Measurements from ENCODE around the gene SYNGR4. TPM values are rescaled to one million over a fixed set of nuclear protein-coding genes. Genes with fewer than 3 reads are reported as not detected.
"Not testable (repeated sequence)": the region's sequence is repeated elsewhere in the genome, so short reads cannot be mapped to it uniquely, and the experiment has no call there.

The SYNGR4 gene
- total RNA-seq, 2 donors from 2014 or later: not detected

GRCh38 chr19:48385461-48386087 is 21.4 kb downstream of the SYNGR4 start:
- H3K27me3 ChIP-seq: no peaks in the 10 kb centered on the region
- peaks cover 25% of the 10 kb centered on the region for H3K36me3 ChIP-seq
- no peak overlapping the region for H3K27ac ChIP-seq
- no peak for TF ChIP-seq CTCF (IDR thresholded peaks at IDR 0.05)
- no peak overlapping the region for H3K4me3 ChIP-seq
- no peaks in the 10 kb centered on the region for H3K4me1 ChIP-seq
- no peaks in the 10 kb centered on the region for H3K9me3 ChIP-seq
- no peak for DNase-seq
- H3K9ac ChIP-seq (ENCODE audit: low read depth in 2 of 2, low read length in 2 of 2): no peak overlapping the region
- intact Hi-C loops (cut with DNase I): no loop called here

GRCh38 chr19:48386981-48387380 is 22.8 kb downstream of the SYNGR4 start:
- Histone ChIP-seq H3K9ac (ENCODE audit: low read depth in 2 of 2, low read length in 2 of 2) (no peak overlapping the region), H3K9me3 (no peaks in the 10 kb centered on the region), H3K4me3 (no peak overlapping the region), H3K36me3 (peaks cover 25% of the 10 kb centered on the region), H3K4me1 (no peaks in the 10 kb centered on the region), H3K27ac (no peak overlapping the region), H3K27me3 (no peaks in the 10 kb centered on the region)
- no peak for DNase-seq
- intact Hi-C loops (cut with DNase I): no loop called here
- TF ChIP-seq CTCF (IDR thresholded peaks at IDR 0.05): no peak

- intact Hi-C loops (cut with DNase I): loop anchor here (5.0 to 10.0 kb wide), 3 partner anchors 38 to 194 kb away; no protein-coding TSS in a partner anchor
- Histone ChIP-seq H3K9ac (ENCODE audit: low read depth in 2 of 2, low read length in 2 of 2) (peak overlapping the region; percentile 99 to 100), H3K27me3 (peaks cover 31% of the 10 kb centered on the region), H3K4me3 (peak overlapping the region; percentile 98), H3K9me3 (no peaks in the 10 kb centered on the region), H3K36me3 (peaks cover 7% of the 10 kb centered on the region), H3K4me1 (no peaks in the 10 kb centered on the region), H3K27ac (peak overlapping the region; percentile 89)
- peak; percentile 67 for TF ChIP-seq CTCF (IDR thresholded peaks at IDR 0.05)
- peak; percentile 67 for DNase-seq
Measured at GRCh38 chr19:48390188-48391099, 26.3 kb downstream of the SYNGR4 start.

- peak; percentile 82 for DNase-seq
- peak within 1 kb of the TSS; percentile 99 to 100 for H3K9ac ChIP-seq (ENCODE audit: low read depth in 2 of 2, low read length in 2 of 2)
- H3K9me3 ChIP-seq: no peaks in the 10 kb centered on the region
- H3K36me3 ChIP-seq: peaks cover 6% of the 10 kb centered on the region
- peak within 1 kb of the TSS; percentile 98 for H3K4me3 ChIP-seq
- peak; percentile 83 for TF ChIP-seq CTCF (IDR thresholded peaks at IDR 0.05)
- peak within 1 kb of the TSS; percentile 89 for H3K27ac ChIP-seq
- no peaks in the 10 kb centered on the region for H3K4me1 ChIP-seq
- intact Hi-C loops (cut with DNase I): loop anchor here (5.0 to 10.0 kb wide), 3 partner anchors 39 to 193 kb away; no protein-coding TSS in a partner anchor
- H3K27me3 ChIP-seq: peaks cover 40% of the 10 kb centered on the region
Measured at GRCh38 chr19:48391100-48392005, 27.2 kb downstream of the SYNGR4 start, which contains the start of gene KDELR1. Gene KDELR1 (minus strand): TSS chr19:48391551. CDS start chr19:48391358, 193 bp downstream.

- not testable (repeated sequence) for DNase-seq; H3K4me3 ChIP-seq; H3K9me3 ChIP-seq; H3K36me3 ChIP-seq; H3K9ac ChIP-seq (ENCODE audit: low read depth in 2 of 2, low read length in 2 of 2); H3K27ac ChIP-seq; H3K4me1 ChIP-seq
- intact Hi-C loops (cut with DNase I): loop anchor here (5.0 to 10.0 kb wide), 3 partner anchors 40 to 193 kb away; no protein-coding TSS in a partner anchor
- H3K27me3 ChIP-seq: peaks cover 46% of the 10 kb centered on the region
Measured at GRCh38 chr19:48392006-48392344, 27.8 kb downstream of the SYNGR4 start.

Data from colonic mucosa (tissue), 4 donors.